IPS-20b (cell line): ENCODE results near the gene EEIG1.

Source experiments
- H3K27ac ChIP-seq: one replicate; pipeline ENCODE4 v1.5.1; 2013; ENCODE audit warnings: low read length
- H3K27me3 ChIP-seq: 2 replicates; pipeline ENCODE4 v1.6.1; 2013; ENCODE audit warnings: mild to moderate bottlenecking, low read length, inconsistent platforms; ENCODE audit not compliant: insufficient read depth
- H3K36me3 ChIP-seq: 2 replicates; pipeline ENCODE4 v1.6.1; 2013; ENCODE audit warnings: low read depth, mild to moderate bottlenecking, inconsistent platforms, low read length, moderate library complexity; ENCODE audit not compliant: insufficient read depth
- H3K4me1 ChIP-seq: 2 replicates; pipeline ENCODE4 v1.6.1; 2013; ENCODE audit warnings: mild to moderate bottlenecking, control low read depth, inconsistent platforms, low read length, moderate library complexity; ENCODE audit not compliant: insufficient read depth
- H3K4me3 ChIP-seq: 2 replicates; pipeline ENCODE4 v1.5.1; 2013; ENCODE audit warnings: mild to moderate bottlenecking, low read length, inconsistent platforms
- H3K9ac ChIP-seq: 2 replicates; pipeline ENCODE4 v1.6.1; 2013; ENCODE audit warnings: low read depth, mild to moderate bottlenecking, inconsistent platforms, low read length, moderate library complexity
- H3K9me3 ChIP-seq: 2 replicates; pipeline ENCODE4 v1.6.1; 2013; ENCODE audit warnings: mild to moderate bottlenecking, low read depth, low read length, inconsistent platforms; ENCODE audit not compliant: insufficient read depth

EEIG1 gene

DNA sequence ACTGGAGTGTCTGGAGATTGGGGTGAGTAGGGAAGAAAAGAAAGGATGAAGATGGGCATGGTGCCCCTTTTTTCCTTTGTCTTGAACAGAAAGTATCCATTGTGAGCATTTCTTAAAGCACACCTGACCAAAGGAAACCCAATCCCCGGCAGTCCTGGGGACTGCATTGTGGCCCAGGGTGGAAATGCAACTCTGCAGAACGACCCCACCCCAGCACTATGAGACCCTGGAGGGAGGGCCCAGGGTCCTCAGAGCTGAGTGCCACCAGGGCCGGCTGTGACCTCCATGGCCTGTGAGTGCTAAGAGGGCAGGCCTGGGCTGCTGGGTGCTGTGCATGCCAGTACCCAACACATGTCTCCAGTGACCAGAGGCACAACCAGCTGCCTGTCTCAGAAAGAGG is 18.5 kb downstream of the EEIG1 start:
- no peaks in the 10 kb centered on the region for H3K36me3 ChIP-seq
- H3K27ac ChIP-seq = no peak overlapping the region
- no peak overlapping the region for H3K9ac ChIP-seq
- no peak overlapping the region for H3K4me3 ChIP-seq
- peaks cover 13% of the 10 kb centered on the region; the same call in 1 of the 2 replicates for H3K4me1 ChIP-seq
- H3K27me3 ChIP-seq = no peaks in the 10 kb centered on the region
- no peaks in the 10 kb centered on the region for H3K9me3 ChIP-seq

DNA sequence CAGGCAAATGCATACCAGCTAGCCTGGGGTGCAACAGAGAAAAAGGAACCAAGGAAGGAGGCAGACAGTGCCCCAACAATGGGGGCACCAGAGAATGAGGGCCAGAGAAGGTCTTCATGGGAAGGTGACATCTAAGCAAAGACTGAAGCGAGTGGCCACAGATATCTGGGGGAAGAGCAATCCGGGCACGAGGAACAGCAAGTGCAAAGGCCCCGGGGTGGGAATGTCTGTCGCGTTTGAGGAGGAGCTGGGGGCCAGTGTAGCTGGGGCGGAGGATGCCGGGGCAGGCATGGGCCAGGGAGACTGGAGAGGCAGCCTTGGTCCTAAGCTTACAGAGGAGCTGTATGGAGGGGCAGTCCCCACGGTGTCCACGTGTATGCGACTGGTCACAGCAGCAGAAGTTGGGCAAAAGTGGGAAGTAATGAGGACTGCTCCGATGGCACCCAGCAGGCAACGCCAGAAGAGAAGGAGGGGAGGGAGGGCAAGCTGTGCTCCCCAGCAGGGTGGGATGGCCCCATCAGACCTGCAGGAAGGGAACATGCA is 19.1 kb downstream of the EEIG1 start:
- Histone ChIP-seq H3K9me3 (no peaks in the 10 kb centered on the region), H3K4me1 (peaks cover 13% of the 10 kb centered on the region; the same call in 1 of the 2 replicates), H3K36me3 (no peaks in the 10 kb centered on the region), H3K4me3 (no peak overlapping the region), H3K27ac (no peak overlapping the region), H3K27me3 (no peaks in the 10 kb centered on the region), H3K9ac (no peak overlapping the region; the same call in 1 of the 2 replicates)

DNA sequence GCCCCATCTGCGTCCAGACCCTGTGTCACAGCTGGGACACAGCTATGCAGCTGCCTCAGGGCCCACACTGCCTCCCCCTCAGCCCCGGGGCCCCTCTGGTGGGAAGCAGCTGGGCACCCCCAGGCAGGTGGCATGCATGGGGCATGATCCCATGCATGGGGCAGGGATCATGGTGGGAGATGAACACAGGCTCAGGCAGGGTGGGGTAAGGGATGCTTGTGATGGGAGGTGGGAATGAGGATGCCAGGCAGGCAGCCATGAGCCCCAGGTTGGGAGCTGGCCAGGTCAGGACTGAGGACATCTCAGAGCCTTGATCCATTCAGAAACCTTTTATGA is 19.7 kb downstream of the EEIG1 start:
- H3K4me1 ChIP-seq = peaks cover 13% of the 10 kb centered on the region; the same call in 1 of the 2 replicates
- H3K27me3 ChIP-seq = no peaks in the 10 kb centered on the region
- H3K9me3 ChIP-seq = no peaks in the 10 kb centered on the region
- H3K36me3 ChIP-seq = no peaks in the 10 kb centered on the region
- H3K9ac ChIP-seq = no peak overlapping the region
- no peak overlapping the region for H3K27ac ChIP-seq
- H3K4me3 ChIP-seq = no peak overlapping the region

GRCh38 chr9:127960410-127961154 is 20.2 kb downstream of the EEIG1 start:
- H3K4me3 ChIP-seq = no peak overlapping the region
- H3K9me3 ChIP-seq = no peaks in the 10 kb centered on the region
- peaks cover 14% of the 10 kb centered on the region; the same call in 1 of the 2 replicates for H3K4me1 ChIP-seq
- no peak overlapping the region for H3K9ac ChIP-seq
- H3K27me3 ChIP-seq = no peaks in the 10 kb centered on the region
- H3K27ac ChIP-seq = no peak overlapping the region
- no peaks in the 10 kb centered on the region for H3K36me3 ChIP-seq

DNA sequence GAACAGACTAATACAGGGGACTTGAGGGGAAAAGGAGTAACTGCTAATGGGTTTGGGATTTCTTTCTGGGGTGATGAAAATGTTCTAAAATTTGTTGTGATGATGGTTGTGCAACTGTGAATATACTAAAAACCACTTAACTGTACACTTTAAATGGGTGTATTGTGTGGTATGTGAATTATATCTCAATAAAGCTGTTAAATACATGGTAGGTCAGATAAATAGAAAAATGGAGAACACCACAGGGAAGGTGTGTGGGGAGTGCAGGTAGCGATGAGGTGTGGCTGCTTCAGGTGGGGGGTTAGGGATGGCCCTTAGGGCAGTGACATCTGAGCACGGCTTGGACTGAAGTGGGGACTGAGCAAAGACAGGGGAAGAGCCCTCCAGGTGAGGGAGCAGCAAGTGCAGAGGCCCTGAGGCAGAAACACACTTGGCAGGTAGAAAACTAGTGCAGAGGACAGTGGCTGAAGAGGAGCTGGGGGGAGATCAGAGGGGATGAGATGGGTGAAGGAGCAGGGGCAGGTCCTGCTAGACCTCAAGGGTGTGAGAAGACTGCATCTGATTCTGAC is 20.9 kb downstream of the EEIG1 start:
- H3K9me3 ChIP-seq = no peaks in the 10 kb centered on the region
- H3K27ac ChIP-seq = no peak overlapping the region
- H3K9ac ChIP-seq = no peak overlapping the region
- H3K27me3 ChIP-seq = no peaks in the 10 kb centered on the region
- no peak overlapping the region for H3K4me3 ChIP-seq
- H3K36me3 ChIP-seq = no peaks in the 10 kb centered on the region
- H3K4me1 ChIP-seq = peaks cover 11% of the 10 kb centered on the region; the same call in 1 of the 2 replicates

DNA sequence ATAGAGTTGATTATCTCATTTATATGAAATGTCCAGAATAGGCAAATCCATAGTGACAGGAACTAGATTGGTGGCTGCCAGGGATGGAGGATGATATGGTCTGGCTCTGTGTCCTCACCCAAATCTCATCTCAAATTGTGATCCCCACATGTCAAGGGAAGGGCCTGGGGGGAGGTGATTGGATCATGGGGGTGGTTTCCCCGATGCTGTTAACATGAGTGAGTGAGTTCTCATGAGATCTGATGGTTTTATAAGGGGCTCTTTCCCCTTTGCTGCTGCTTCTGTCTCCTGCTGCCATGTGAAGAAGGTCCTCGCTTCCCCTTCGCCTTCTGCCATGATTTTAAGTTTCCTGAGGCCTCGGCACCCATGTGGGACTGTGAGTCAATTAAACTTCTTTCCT is 21.4 kb downstream of the EEIG1 start:
- Histone ChIP-seq H3K36me3 (no peaks in the 10 kb centered on the region), H3K9me3 (no peaks in the 10 kb centered on the region), H3K27ac (no peak overlapping the region), H3K9ac (no peak overlapping the region), H3K27me3 (no peaks in the 10 kb centered on the region), H3K4me1 (peaks cover 11% of the 10 kb centered on the region; the same call in 1 of the 2 replicates), H3K4me3 (no peak overlapping the region)

DNA sequence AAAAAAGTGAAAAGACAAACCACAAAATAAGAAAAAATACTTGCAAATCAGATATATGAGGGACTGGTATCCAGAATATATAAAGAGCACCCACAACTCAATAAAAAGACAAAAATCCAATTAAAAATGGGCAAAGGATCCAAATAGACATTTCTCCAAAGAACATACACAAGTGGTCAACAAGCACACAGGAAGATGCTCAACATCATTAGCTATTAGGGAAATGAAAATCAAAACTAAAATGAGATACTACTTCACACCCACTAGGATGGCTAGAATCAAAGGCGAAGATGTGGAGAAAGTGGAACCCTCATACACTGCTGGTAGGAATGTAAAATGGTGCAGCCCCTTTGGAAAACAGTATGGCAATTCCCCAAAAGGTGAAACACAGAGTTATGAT is 22.1 kb downstream of the EEIG1 start:
- Histone ChIP-seq H3K27ac (no peak overlapping the region), H3K36me3 (no peaks in the 10 kb centered on the region), H3K9ac (no peak overlapping the region), H3K4me3 (no peak overlapping the region), H3K4me1 (peaks cover 11% of the 10 kb centered on the region; the same call in 1 of the 2 replicates), H3K9me3 (no peaks in the 10 kb centered on the region), H3K27me3 (no peaks in the 10 kb centered on the region)

DNA sequence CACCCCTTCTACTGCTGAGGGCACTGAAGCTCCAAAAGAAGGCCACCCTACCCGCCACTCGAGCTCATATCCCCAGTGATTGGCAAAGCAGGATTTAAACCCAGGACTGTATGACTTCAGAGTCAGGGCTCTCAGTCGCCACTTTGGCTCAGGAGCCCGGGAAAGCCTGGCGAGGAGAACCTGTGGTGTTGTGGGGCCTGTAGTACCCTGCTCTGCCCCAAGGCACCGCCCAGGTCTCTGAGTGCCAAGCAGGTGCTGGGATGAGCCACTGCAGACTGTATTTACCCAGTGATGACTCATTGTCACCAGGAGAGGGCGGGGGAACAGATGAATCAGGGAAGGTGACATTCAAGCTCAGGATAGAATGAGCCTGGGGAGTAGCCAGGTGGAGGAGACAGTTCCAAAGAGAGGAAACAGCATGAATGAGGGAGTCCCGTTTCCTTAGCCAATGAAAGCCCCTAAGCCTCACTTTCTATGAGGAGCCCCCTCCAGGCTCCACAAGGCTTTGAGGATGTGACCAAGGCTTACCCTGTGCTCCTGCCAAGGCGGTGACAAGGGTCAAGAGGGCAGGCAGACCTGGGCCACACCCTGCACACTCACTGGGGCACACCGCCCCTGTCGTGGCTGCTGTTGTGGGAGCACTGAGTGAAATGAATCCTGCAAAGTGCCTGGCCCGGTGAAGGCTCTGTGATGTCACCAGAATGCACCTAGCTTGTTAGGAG is 25.3 kb downstream of the EEIG1 start:
- Histone ChIP-seq H3K4me3 (no peak overlapping the region), H3K27ac (no peak overlapping the region), H3K9ac (no peak overlapping the region), H3K36me3 (no peaks in the 10 kb centered on the region), H3K9me3 (no peaks in the 10 kb centered on the region), H3K27me3 (no peaks in the 10 kb centered on the region), H3K4me1 (0 out of 2 replicates have a peak, but pooled peaks cover 4% of the 10 kb centered on the region)

DNA sequence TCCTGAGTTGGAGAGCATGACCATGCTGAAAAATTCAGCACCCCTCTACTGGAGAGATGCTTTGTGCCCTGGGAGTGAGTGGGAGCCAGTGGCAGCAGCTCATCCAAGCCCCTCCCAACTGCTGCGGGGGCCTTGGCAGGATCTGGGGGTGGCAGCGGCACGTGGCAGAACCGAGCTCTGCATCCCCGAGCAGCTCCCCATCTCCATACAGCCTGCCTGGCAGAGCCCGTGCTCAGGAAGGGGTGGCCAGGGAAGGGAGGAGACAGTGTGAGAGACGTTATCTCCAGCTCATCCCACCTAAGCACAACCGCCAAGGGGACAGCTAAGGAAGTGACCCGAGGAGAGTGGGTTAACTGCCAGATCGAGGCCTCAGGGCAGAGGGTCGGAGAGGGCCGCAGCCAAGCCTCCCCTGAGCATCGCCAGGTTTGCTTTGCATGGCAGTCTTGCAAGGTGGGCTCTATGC is 25.9 kb downstream of the EEIG1 start:
- no peaks in the 10 kb centered on the region; the same call in 1 of the 2 replicates for H3K36me3 ChIP-seq
- no peaks in the 10 kb centered on the region for H3K27me3 ChIP-seq
- no peak overlapping the region for H3K9ac ChIP-seq
- no peak overlapping the region for H3K4me3 ChIP-seq
- H3K4me1 ChIP-seq = 0 out of 2 replicates have a peak, but pooled peaks cover 4% of the 10 kb centered on the region
- H3K9me3 ChIP-seq = no peaks in the 10 kb centered on the region
- H3K27ac ChIP-seq = no peak overlapping the region

- 0 out of 2 replicates have a peak, but pooled peaks cover 4% of the 10 kb centered on the region for H3K4me1 ChIP-seq
- no peaks in the 10 kb centered on the region for H3K9me3 ChIP-seq
- H3K27me3 ChIP-seq = no peaks in the 10 kb centered on the region
- no peak overlapping the region for H3K9ac ChIP-seq
- H3K4me3 ChIP-seq = no peak overlapping the region
- H3K27ac ChIP-seq = no peak overlapping the region
- no peaks in the 10 kb centered on the region; the same call in 1 of the 2 replicates for H3K36me3 ChIP-seq
These were observed 26.9 kb downstream of the EEIG1 start for GRCh38 chr9:127953768-127954505.

DNA sequence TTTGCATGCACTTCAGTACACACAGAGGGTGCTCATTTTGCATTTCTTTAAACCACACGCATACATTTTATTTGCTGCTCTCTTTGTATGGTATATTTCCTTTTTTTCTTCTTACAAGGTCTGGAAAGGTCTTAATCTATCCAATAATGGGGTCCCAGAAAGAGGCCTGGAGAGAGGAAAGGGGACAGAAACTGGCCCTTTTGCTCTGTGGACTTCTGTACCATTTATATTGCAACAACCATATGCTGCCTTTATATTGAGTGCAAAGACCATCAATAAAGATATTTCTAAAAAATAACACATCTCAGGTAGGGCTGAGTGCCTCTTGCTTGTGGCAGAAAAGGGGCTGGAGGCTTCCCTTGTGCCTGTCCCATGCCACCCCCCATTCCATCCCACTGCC is 27.6 kb downstream of the EEIG1 start:
- Histone ChIP-seq H3K27me3 (no peaks in the 10 kb centered on the region), H3K9me3 (no peaks in the 10 kb centered on the region), H3K4me3 (no peak overlapping the region), H3K9ac (no peak overlapping the region), H3K27ac (no peak overlapping the region), H3K36me3 (no peaks in the 10 kb centered on the region; the same call in 1 of the 2 replicates), H3K4me1 (0 out of 2 replicates have a peak, but pooled peaks cover 4% of the 10 kb centered on the region)
